Neuron (in vitro differentiated cells): Measurements from ENCODE around the gene CNST.

Experiments used
- H2AFZ ChIP-seq: one replicate; pipeline ENCODE4 v1.6.1; 2013; ENCODE audit warnings: low read depth, mild to moderate bottlenecking, inconsistent platforms, low read length, moderate library complexity
- H3K27me3 ChIP-seq: one replicate; pipeline ENCODE4 v1.6.1; 2013; ENCODE audit warnings: low read length; ENCODE audit not compliant: insufficient read depth
- H3K36me3 ChIP-seq: one replicate; pipeline ENCODE4 v1.6.1; 2013; ENCODE audit warnings: low read length; ENCODE audit not compliant: insufficient read depth
- H3K4me1 ChIP-seq: one replicate; pipeline ENCODE4 v1.6.1; 2013; ENCODE audit warnings: low read length; ENCODE audit not compliant: insufficient read depth
- H3K4me3 ChIP-seq: 2 replicates; pipeline ENCODE4 v1.5.1; 2013; ENCODE audit warnings: mild to moderate bottlenecking, low read length, moderate library complexity
- H3K9me3 ChIP-seq: one replicate; pipeline ENCODE4 v1.6.1; 2013; ENCODE audit warnings: low read length

CNST gene

DNA sequence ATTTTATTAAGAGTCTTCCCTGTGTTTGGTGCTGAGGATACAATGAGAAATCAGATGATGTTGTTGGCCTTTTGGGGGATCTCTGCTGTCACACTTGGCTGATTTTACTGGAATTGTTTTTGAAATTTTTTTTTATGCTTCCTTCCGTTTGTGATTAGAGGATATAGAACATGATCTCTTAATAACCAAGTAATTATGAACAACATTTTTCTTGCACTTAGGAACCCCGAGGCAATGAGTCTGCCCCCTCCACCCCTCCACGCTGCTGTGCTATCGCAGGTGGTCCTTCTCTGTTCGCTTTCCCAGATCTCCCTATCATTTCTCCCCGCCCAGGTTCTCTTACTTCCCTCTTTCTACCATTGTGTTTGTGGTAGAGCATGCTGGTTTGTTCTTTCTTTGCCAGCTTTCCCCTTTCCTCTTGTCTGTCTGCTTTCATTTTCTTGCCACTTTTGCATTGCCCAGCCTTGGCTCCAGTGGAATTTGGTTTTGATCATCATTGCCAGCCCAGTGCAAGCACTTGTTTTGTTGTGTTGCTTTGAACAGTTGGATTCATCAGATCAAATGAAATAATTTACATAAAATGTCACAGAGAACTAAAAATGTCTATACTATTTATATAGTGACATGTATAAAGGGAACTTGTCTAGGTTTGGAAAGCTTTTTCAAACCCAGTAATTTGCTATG is 84.9 kb downstream of the CNST start:
- Histone ChIP-seq H3K4me3 (no peak overlapping the region), H3K4me1 (no peaks in the 10 kb centered on the region), H3K9me3 (peaks cover 2% of the 10 kb centered on the region), H2AFZ (no peak overlapping the region), H3K36me3 (peaks cover 20% of the 10 kb centered on the region), H3K27me3 (no peaks in the 10 kb centered on the region)

- Histone ChIP-seq H3K9me3 (peaks cover 2% of the 10 kb centered on the region), H3K4me3 (no peak overlapping the region), H2AFZ (no peak overlapping the region), H3K36me3 (peaks cover 11% of the 10 kb centered on the region), H3K4me1 (no peaks in the 10 kb centered on the region), H3K27me3 (no peaks in the 10 kb centered on the region)
These were observed 92.3 kb downstream of the CNST start for GRCh38 chr1:246658567-246658966.

GRCh38 chr1:246659594-246660140 is 93.4 kb downstream of the CNST start:
- no peaks in the 10 kb centered on the region for H3K4me1 ChIP-seq
- no peaks in the 10 kb centered on the region for H3K9me3 ChIP-seq
- no peak overlapping the region for H3K4me3 ChIP-seq
- no peak overlapping the region for H2AFZ ChIP-seq
- H3K27me3 ChIP-seq: no peaks in the 10 kb centered on the region
- H3K36me3 ChIP-seq: peaks cover 6% of the 10 kb centered on the region

DNA sequence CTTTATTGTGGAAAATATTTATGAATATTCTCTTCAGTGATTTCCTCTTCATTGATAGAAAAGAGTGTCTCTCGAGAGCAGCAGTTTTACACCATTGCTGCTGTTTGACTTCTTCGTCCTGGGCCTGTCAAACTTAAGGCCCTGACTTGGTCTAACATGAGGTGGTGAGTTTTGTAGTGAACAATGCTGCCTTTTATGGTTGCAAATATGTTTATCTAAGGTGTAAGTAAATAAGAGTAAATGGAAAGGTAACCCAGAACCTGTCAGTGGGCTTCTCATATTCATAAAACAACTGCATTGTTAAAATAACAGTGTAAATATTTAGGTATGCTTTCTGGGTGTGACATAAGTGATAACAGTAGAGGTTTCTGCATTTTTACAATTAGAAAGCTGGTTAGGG is 95.2 kb downstream of the CNST start:
- H3K4me3 ChIP-seq: no peak overlapping the region
- H2AFZ ChIP-seq: no peak overlapping the region
- peaks cover 6% of the 10 kb centered on the region for H3K36me3 ChIP-seq
- no peaks in the 10 kb centered on the region for H3K4me1 ChIP-seq
- no peaks in the 10 kb centered on the region for H3K9me3 ChIP-seq
- H3K27me3 ChIP-seq: no peaks in the 10 kb centered on the region

GRCh38 chr1:246667773-246668172 is 101.5 kb downstream of the CNST start:
- Histone ChIP-seq H3K4me3 (no peak overlapping the region), H3K27me3 (no peaks in the 10 kb centered on the region), H2AFZ (no peak overlapping the region), H3K36me3 (no peaks in the 10 kb centered on the region), H3K9me3 (no peaks in the 10 kb centered on the region), H3K4me1 (no peaks in the 10 kb centered on the region)

- H3K4me3 ChIP-seq: no peak overlapping the region
- H3K9me3 ChIP-seq: no peaks in the 10 kb centered on the region
- no peaks in the 10 kb centered on the region for H3K36me3 ChIP-seq
- H3K4me1 ChIP-seq: peaks cover 10% of the 10 kb centered on the region
- H2AFZ ChIP-seq: no peak overlapping the region
- H3K27me3 ChIP-seq: no peaks in the 10 kb centered on the region
These were observed 103.4 kb downstream of the CNST start for GRCh38 chr1:246669659-246670058.

DNA sequence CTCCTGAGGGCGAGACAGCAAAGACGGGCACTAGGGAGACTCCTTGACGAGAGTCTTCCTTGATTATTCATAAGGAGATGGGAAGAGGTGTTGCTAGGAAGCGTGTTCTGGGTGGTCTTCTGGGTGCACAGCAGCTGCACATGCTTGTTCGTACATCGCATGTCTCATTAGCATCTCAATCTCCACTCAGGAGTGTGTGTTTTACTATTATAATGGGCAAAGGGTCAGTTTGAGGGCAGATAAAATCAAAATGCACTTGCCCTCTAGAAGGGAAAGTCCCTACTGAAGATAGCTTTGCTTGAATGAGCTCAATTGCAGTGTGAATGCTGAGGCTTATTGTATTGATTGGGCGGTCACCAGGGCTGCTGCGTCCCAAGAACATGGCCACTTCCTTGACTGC is 107.8 kb downstream of the CNST start:
- Histone ChIP-seq H3K4me1 (peaks cover 12% of the 10 kb centered on the region), H3K4me3 (no peak overlapping the region), H3K27me3 (peaks cover 3% of the 10 kb centered on the region)

DNA sequence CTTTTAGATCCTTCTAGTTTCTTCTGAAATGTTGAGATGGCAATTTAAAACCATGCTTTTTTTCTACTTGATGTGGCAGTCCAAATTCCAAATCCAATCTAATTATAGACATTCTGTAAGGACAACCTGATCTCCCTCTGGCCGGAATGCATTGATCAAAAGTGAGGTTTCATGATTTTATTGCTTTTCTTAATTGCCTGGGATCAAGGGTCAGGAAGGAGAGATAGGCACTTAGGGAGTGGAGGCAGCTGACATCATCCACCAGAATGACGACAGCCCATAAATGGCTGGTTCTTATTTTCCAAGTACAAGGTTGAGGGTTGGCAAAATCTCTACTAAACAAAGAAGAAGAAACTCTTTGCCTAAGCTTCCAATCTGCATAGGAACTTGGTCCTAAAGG is 111.6 kb downstream of the CNST start:
- peaks cover 14% of the 10 kb centered on the region for H3K4me1 ChIP-seq
- H3K4me3 ChIP-seq: no peak overlapping the region
- no peaks in the 10 kb centered on the region for H3K36me3 ChIP-seq
- H3K27me3 ChIP-seq: peaks cover 4% of the 10 kb centered on the region
- H3K9me3 ChIP-seq: no peaks in the 10 kb centered on the region
- H2AFZ ChIP-seq: no peak overlapping the region

More for the DNA sequence above, 107.8 kb downstream of the CNST start:
- Histone ChIP-seq H3K9me3 (no peaks in the 10 kb centered on the region), H3K36me3 (no peaks in the 10 kb centered on the region), H2AFZ (no peak overlapping the region)

- Histone ChIP-seq H3K9me3 (no peaks in the 10 kb centered on the region), H3K27me3 (peaks cover 4% of the 10 kb centered on the region)
These were observed 112.8 kb downstream of the CNST start for GRCh38 chr1:246678816-246679793.

DNA sequence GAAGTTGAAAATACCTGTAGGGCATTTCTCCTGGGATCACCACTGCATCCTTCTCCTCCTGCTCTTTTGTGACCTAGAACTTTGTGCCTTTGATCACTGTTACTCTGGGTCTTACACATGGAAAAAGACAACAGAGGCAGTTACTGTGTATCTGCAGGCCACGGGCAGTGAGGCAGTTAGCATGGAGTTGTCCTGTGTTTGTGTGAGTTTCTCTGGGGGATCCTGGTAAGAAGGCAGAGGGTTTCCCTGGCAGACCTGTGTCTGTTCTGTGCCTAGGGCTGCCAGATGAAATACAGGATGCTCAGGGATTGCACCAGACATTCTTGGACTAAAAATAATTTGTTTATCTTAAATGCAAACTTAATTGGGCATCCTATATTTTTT is 113.5 kb downstream of the CNST start:
- peaks cover 3% of the 10 kb centered on the region for H3K4me1 ChIP-seq

More at GRCh38 chr1:246678816-246679793, 112.8 kb downstream of the CNST start:
- H2AFZ ChIP-seq: no peak overlapping the region
- no peak overlapping the region for H3K4me3 ChIP-seq
- no peaks in the 10 kb centered on the region for H3K36me3 ChIP-seq
- H3K4me1 ChIP-seq: peaks cover 10% of the 10 kb centered on the region

GRCh38 chr1:246680190-246680589 is 113.9 kb downstream of the CNST start:
- H3K4me1 ChIP-seq: peaks cover 2% of the 10 kb centered on the region
- peaks cover 4% of the 10 kb centered on the region for H3K27me3 ChIP-seq
- H2AFZ ChIP-seq: no peak overlapping the region
- no peak overlapping the region for H3K4me3 ChIP-seq
- no peaks in the 10 kb centered on the region for H3K9me3 ChIP-seq
- no peaks in the 10 kb centered on the region for H3K36me3 ChIP-seq

More for the DNA sequence above, 113.5 kb downstream of the CNST start:
- Histone ChIP-seq H3K4me3 (no peak overlapping the region), H3K9me3 (no peaks in the 10 kb centered on the region), H3K27me3 (peaks cover 4% of the 10 kb centered on the region), H2AFZ (no peak overlapping the region), H3K36me3 (no peaks in the 10 kb centered on the region)

- no peaks in the 10 kb centered on the region for H3K9me3 ChIP-seq
- H3K4me1 ChIP-seq: peaks cover 2% of the 10 kb centered on the region
- no peak overlapping the region for H3K4me3 ChIP-seq
- no peak overlapping the region for H2AFZ ChIP-seq
- no peaks in the 10 kb centered on the region for H3K36me3 ChIP-seq
- H3K27me3 ChIP-seq: peaks cover 4% of the 10 kb centered on the region
These were observed 114.5 kb downstream of the CNST start for GRCh38 chr1:246680696-246681130.
